KMS-11 (cell line): ENCODE results near the gene IL18.

Experiments
- H2AFZ ChIP-seq: fragments of 200-600 bp; sonication (generic); 2 replicates; pipeline ENCODE4 v1.6.1; 2016; ENCODE audit warnings: antibody characterized with exemption, mixed run types, low read depth
- H3K27ac ChIP-seq: fragments of 200-600 bp; sonication (generic); 2 replicates; pipeline ENCODE4 v1.6.1; 2016; ENCODE audit warnings: mild to moderate bottlenecking, mixed run types
- H3K27me3 ChIP-seq: fragments of 200-600 bp; sonication (generic); 2 replicates; pipeline ENCODE4 v1.6.1; 2017; ENCODE audit warnings: mild to moderate bottlenecking, low read depth, mixed run types, moderate library complexity; ENCODE audit not compliant: insufficient read depth
- H3K36me3 ChIP-seq: fragments of 200-600 bp; sonication (generic); 2 replicates; pipeline ENCODE4 v1.6.1; 2017; ENCODE audit warnings: mild to moderate bottlenecking, mixed run types; ENCODE audit not compliant: insufficient read depth
- H3K4me1 ChIP-seq: fragments of 200-600 bp; sonication (generic); 2 replicates; pipeline ENCODE4 v1.6.1; 2016; ENCODE audit warnings: mild to moderate bottlenecking, low read depth, mixed run types; ENCODE audit not compliant: poor library complexity, severe bottlenecking
- H3K4me2 ChIP-seq: fragments of 200-600 bp; sonication (generic); 2 replicates; pipeline ENCODE4 v1.7.0; 2016; ENCODE audit warnings: mild to moderate bottlenecking, mixed run types
- H3K4me3 ChIP-seq: fragments of 200-600 bp; sonication (generic); IDR thresholded peaks from 2 replicates; pipeline ENCODE4 v1.6.1; 2017; ENCODE audit warnings: low read depth, low read length, mixed read lengths; ENCODE audit not compliant: insufficient read depth
- H3K79me2 ChIP-seq: fragments of 200-600 bp; sonication (generic); 2 replicates; pipeline ENCODE4 v1.6.1; 2016; ENCODE audit warnings: low read depth, mixed run types; ENCODE audit not compliant: insufficient read depth
- H3K9ac ChIP-seq: fragments of 200-600 bp; sonication (generic); 2 replicates; pipeline ENCODE4 v1.6.1; 2016; ENCODE audit warnings: mild to moderate bottlenecking, mixed run types
- H4K20me1 ChIP-seq: fragments of 200-600 bp; sonication (generic); 2 replicates; pipeline ENCODE4 v1.6.1; 2016; ENCODE audit warnings: mild to moderate bottlenecking, mixed run types; ENCODE audit not compliant: insufficient read depth
- CTCF ChIP-seq: fragments of 200-600 bp; sonication (generic); conservative IDR thresholded peaks from 2 replicates; pipeline ENCODE4 v1.6.1; 2017; ENCODE audit warnings: low read depth, mild to moderate bottlenecking, antibody characterized with exemption, low read length, moderate library complexity, mixed read lengths

IL18 gene

GRCh38 chr11:112179601-112180000 lies 15.7 kb upstream of the IL18 start:
- Histone ChIP-seq H3K4me3 (no peak overlapping the region), H3K4me1 (no peaks in the 10 kb centered on the region), H3K27me3 (no peaks in the 10 kb centered on the region), H4K20me1 (no peaks in the 10 kb centered on the region), H2AFZ (no peak overlapping the region), H3K36me3 (no peaks in the 10 kb centered on the region), H3K9ac (no peak overlapping the region), H3K79me2 (no peaks in the 10 kb centered on the region), H3K4me2 (no peak overlapping the region), H3K27ac (no peak overlapping the region)
- TF ChIP-seq CTCF, result no peak

- no peak for TF ChIP-seq CTCF
- no peak overlapping the region for H3K4me3 ChIP-seq
- no peaks in the 10 kb centered on the region for H3K4me1 ChIP-seq
- no peak overlapping the region for H2AFZ ChIP-seq
- no peaks in the 10 kb centered on the region for H4K20me1 ChIP-seq
- H3K9ac ChIP-seq, result no peak overlapping the region
- no peaks in the 10 kb centered on the region for H3K36me3 ChIP-seq
- H3K27ac ChIP-seq, result no peak overlapping the region
- no peak overlapping the region for H3K4me2 ChIP-seq
- H3K79me2 ChIP-seq, result no peaks in the 10 kb centered on the region
- no peaks in the 10 kb centered on the region for H3K27me3 ChIP-seq
Measured at GRCh38 chr11:112178936-112179335, 15.0 kb upstream of the IL18 start.

- TF ChIP-seq CTCF, result no peak
- H3K36me3 ChIP-seq, result no peaks in the 10 kb centered on the region
Measured at GRCh38 chr11:112178428-112178827, 14.5 kb upstream of the IL18 start.

GRCh38 chr11:112177589-112177988 lies 13.7 kb upstream of the IL18 start:
- no peak for TF ChIP-seq CTCF

More at GRCh38 chr11:112178428-112178827, 14.5 kb upstream of the IL18 start:
- Histone ChIP-seq H3K79me2 (no peaks in the 10 kb centered on the region), H3K27me3 (no peaks in the 10 kb centered on the region), H4K20me1 (no peaks in the 10 kb centered on the region), H3K4me2 (no peak overlapping the region), H3K27ac (no peak overlapping the region), H3K4me3 (no peak overlapping the region), H3K9ac (no peak overlapping the region), H2AFZ (no peak overlapping the region), H3K4me1 (no peaks in the 10 kb centered on the region)

GRCh38 chr11:112176077-112176476 lies 12.2 kb upstream of the IL18 start:
- H3K4me2 ChIP-seq, result no peak overlapping the region
- H3K4me3 ChIP-seq, result no peak overlapping the region
- no peaks in the 10 kb centered on the region for H3K36me3 ChIP-seq
- no peaks in the 10 kb centered on the region for H3K27me3 ChIP-seq
- H3K9ac ChIP-seq, result no peak overlapping the region
- TF ChIP-seq CTCF, result no peak
- no peaks in the 10 kb centered on the region for H3K79me2 ChIP-seq
- H4K20me1 ChIP-seq, result no peaks in the 10 kb centered on the region
- H2AFZ ChIP-seq, result no peak overlapping the region
- no peaks in the 10 kb centered on the region for H3K4me1 ChIP-seq
- H3K27ac ChIP-seq, result no peak overlapping the region

More at GRCh38 chr11:112177589-112177988, 13.7 kb upstream of the IL18 start:
- Histone ChIP-seq H4K20me1 (no peaks in the 10 kb centered on the region), H3K9ac (no peak overlapping the region), H3K27me3 (no peaks in the 10 kb centered on the region), H2AFZ (no peak overlapping the region), H3K4me3 (no peak overlapping the region), H3K36me3 (no peaks in the 10 kb centered on the region), H3K4me1 (no peaks in the 10 kb centered on the region), H3K79me2 (no peaks in the 10 kb centered on the region), H3K4me2 (no peak overlapping the region), H3K27ac (no peak overlapping the region)
